Measurements from ENCODE around the gene OSBPL2. TPM values are rescaled to one million over a fixed set of nuclear protein-coding genes. Genes with fewer than 3 reads are reported as not detected.

Gene OSBPL2
- total RNA-seq, 2 experiments from 2014 or later, result 17.2 to 40.0 TPM

GRCh38 chr20:62243106-62243505, 4.8 kb downstream of the OSBPL2 start:
- DNase-seq (ENCODE audit: low spot score), result no peak
- no peak overlapping the region for H3K27ac ChIP-seq (ENCODE audit: low read depth, low read length, poor library complexity, severe bottlenecking)
- no peak overlapping the region for H3K4me3 ChIP-seq (ENCODE audit: low read depth, low read length, poor library complexity, severe bottlenecking)
- no peaks in the 10 kb centered on the region for H3K9me3 ChIP-seq (ENCODE audit: low read length)
- H3K36me3 ChIP-seq (ENCODE audit: insufficient read depth, low read length), result no peaks in the 10 kb centered on the region
- H3K9me2 ChIP-seq (ENCODE audit: insufficient read depth, low read length), result no peaks in the 10 kb centered on the region
- BruUV-seq (replicated peaks), result no TSS peak
- H4K20me1 ChIP-seq (ENCODE audit: insufficient read depth, low read length), result no peaks in the 10 kb centered on the region
- no peak overlapping the region for H3K4me2 ChIP-seq (ENCODE audit: low read length)
- intact Hi-C loops (cut with micrococcal nuclease; ENCODE audit: unreplicated experiment), result no loop called here
- no peak for TF ChIP-seq CTCF (conservative IDR thresholded peaks at IDR 0.05; ENCODE audit: low read length)
- TF ChIP-seq EZH2phosphoT487 (IDR thresholded peaks at IDR 0.05; ENCODE audit: borderline replicate concordance, low read depth, low read length), result no peak
- peaks cover 9% of the 10 kb centered on the region for H3K4me1 ChIP-seq (ENCODE audit: insufficient read depth, low read length, poor library complexity, severe bottlenecking)
- ChIA-PET POLR2A (no interaction called here), CTCF (ENCODE audit: unreplicated experiment) (no interaction called here)
- 0 out of 2 replicates have a peak, but pooled peaks cover 4% of the 10 kb centered on the region for H3K79me2 ChIP-seq (ENCODE audit: insufficient read depth, low read depth, low read length)
- no peak overlapping the region for H2AFZ ChIP-seq (ENCODE audit: low read length)

GRCh38 chr20:62243906-62244515, 5.7 kb downstream of the OSBPL2 start:
- ChIA-PET POLR2A (no interaction called here), CTCF (ENCODE audit: unreplicated experiment) (no interaction called here)
- H3K79me2 ChIP-seq (ENCODE audit: insufficient read depth, low read depth, low read length), result 0 out of 2 replicates have a peak, but pooled peaks cover 4% of the 10 kb centered on the region
- H3K9me2 ChIP-seq (ENCODE audit: insufficient read depth, low read length), result no peaks in the 10 kb centered on the region
- H3K9me3 ChIP-seq (ENCODE audit: low read length), result no peaks in the 10 kb centered on the region
- no peak overlapping the region for H3K27ac ChIP-seq (ENCODE audit: low read depth, low read length, poor library complexity, severe bottlenecking)
- H2AFZ ChIP-seq (ENCODE audit: low read length), result no peak overlapping the region
- TF ChIP-seq CTCF (conservative IDR thresholded peaks at IDR 0.05; ENCODE audit: low read length) (no peak), EZH2phosphoT487 (IDR thresholded peaks at IDR 0.05; ENCODE audit: borderline replicate concordance, low read depth, low read length) (no peak)
- no peak overlapping the region for H3K4me3 ChIP-seq (ENCODE audit: low read depth, low read length, poor library complexity, severe bottlenecking)
- no peak for DNase-seq (ENCODE audit: low spot score)
- H3K4me1 ChIP-seq (ENCODE audit: insufficient read depth, low read length, poor library complexity, severe bottlenecking), result peaks cover 7% of the 10 kb centered on the region
- BruUV-seq (replicated peaks), result no TSS peak
- intact Hi-C loops (cut with micrococcal nuclease; ENCODE audit: unreplicated experiment), result no loop called here
- H4K20me1 ChIP-seq (ENCODE audit: insufficient read depth, low read length), result no peaks in the 10 kb centered on the region
- H3K4me2 ChIP-seq (ENCODE audit: low read length), result no peak overlapping the region
- no peaks in the 10 kb centered on the region for H3K36me3 ChIP-seq (ENCODE audit: insufficient read depth, low read length)

GRCh38 chr20:62244644-62245108, 6.4 kb downstream of the OSBPL2 start:
- intact Hi-C loops (cut with micrococcal nuclease; ENCODE audit: unreplicated experiment), result no loop called here
- H3K4me2 ChIP-seq (ENCODE audit: low read length), result no peak overlapping the region
- no peaks in the 10 kb centered on the region for H3K79me2 ChIP-seq (ENCODE audit: insufficient read depth, low read depth, low read length)
- ChIA-PET CTCF (ENCODE audit: unreplicated experiment) (no interaction called here), POLR2A (no interaction called here)
- no peak overlapping the region for H3K4me3 ChIP-seq (ENCODE audit: low read depth, low read length, poor library complexity, severe bottlenecking)
- no peak overlapping the region for H2AFZ ChIP-seq (ENCODE audit: low read length)
- no peak overlapping the region for H3K27ac ChIP-seq (ENCODE audit: low read depth, low read length, poor library complexity, severe bottlenecking)
- no peak for TF ChIP-seq EZH2phosphoT487 (IDR thresholded peaks at IDR 0.05; ENCODE audit: borderline replicate concordance, low read depth, low read length)
- no peak for TF ChIP-seq CTCF (conservative IDR thresholded peaks at IDR 0.05; ENCODE audit: low read length)
- no peaks in the 10 kb centered on the region for H3K36me3 ChIP-seq (ENCODE audit: insufficient read depth, low read length)
- no TSS peak for BruUV-seq (replicated peaks)
- DNase-seq (ENCODE audit: low spot score), result no peak
- no peaks in the 10 kb centered on the region for H4K20me1 ChIP-seq (ENCODE audit: insufficient read depth, low read length)
- no peaks in the 10 kb centered on the region for H3K9me3 ChIP-seq (ENCODE audit: low read length)
- H3K4me1 ChIP-seq (ENCODE audit: insufficient read depth, low read length, poor library complexity, severe bottlenecking), result peaks cover under 1% of the 10 kb centered on the region
- H3K9me2 ChIP-seq (ENCODE audit: insufficient read depth, low read length), result no peaks in the 10 kb centered on the region

Data from OCI-LY7 (cell line).